Activated CD8-positive, alpha-beta memory T cell treated with anti-CD3 and anti-CD28 coated beads for 48 hours (primary cell): ENCODE data around the gene LTV1.

Experiments used
- DNase-seq, 3 experiments: peaks; one replicate each; pipeline ENCODE4 v3.0.0-alpha.2; 2020; ENCODE audit warnings: low read depth in 2 of 3, low spot score in 2 of 3

Gene LTV1

DNA sequence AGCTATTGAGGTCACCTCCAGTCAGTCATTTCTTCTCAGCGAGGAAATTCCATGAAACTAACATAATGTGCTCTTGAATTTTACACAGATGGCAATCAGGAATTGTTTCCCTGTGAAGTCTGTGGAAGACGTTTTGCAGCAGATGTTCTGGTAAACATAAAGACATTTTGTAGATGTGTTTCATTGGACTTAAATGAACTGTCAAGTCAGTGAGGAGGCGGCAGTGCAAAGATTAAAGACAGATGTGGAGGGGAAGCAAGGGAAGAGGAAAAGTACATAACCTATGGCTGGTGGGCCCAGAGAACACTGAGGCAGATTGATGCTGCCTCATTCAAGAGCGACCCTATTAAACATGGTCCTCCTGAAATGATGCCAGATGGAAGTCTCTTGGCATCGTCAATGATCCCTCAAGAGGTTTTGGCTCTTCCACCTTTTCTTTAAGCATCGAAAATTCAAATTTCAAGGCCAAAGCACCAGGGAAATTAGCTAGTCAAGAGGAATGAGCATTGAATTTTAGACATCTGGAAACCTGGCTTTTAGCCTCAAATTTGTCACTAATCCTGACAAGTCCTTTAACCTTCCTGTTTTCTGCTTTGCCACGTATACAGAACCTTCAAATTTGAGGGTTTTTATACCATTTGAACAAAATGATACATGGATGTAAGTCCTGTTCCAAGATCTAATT, 41.2 kb downstream of the LTV1 start:
- no peak for DNase-seq

- no peak for DNase-seq
Measured at GRCh38 chr6:143885116-143885515, 42.0 kb downstream of the LTV1 start.

DNA sequence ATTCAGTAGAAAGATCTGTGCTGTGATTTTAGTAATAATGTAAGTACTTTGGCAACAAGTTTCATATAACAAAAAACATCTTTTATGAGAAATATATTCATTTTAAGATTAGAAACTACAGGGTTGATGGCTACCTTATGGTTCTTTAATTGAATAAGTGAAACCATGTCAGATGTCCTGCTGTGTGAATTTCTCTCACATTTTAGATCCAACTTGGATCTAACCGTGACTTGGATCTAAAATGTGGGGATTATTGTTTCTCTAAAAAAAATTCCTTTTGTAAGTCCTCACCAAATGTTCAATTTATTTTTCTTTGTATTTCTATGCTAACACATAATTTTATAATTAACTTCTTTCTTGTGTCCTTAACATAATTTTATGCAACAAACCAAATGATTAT, 51.5 kb downstream of the LTV1 start:
- no peak for DNase-seq

GRCh38 chr6:143896126-143896860, 53.2 kb downstream of the LTV1 start:
- DNase-seq, result no peak

DNA sequence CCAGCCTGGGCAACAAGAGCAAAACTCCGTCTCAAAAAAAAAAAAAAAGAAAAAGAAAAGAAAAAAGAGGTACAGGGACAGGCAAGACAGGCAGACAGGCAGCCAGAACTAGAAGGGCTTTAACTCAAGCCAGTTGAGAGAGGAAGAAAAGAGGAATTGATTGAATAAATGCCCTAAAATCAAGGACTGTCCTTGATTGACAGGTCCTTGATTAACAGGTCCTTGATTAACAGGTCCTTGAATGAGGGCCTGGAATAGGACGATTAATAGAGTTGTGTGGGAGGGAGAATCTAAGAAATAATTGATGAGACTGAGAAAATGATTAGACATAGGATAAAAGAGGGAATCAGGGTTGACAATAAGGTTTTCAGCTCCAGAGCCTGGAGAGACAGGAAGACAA, 57.2 kb downstream of the LTV1 start:
- no peak for DNase-seq

DNA sequence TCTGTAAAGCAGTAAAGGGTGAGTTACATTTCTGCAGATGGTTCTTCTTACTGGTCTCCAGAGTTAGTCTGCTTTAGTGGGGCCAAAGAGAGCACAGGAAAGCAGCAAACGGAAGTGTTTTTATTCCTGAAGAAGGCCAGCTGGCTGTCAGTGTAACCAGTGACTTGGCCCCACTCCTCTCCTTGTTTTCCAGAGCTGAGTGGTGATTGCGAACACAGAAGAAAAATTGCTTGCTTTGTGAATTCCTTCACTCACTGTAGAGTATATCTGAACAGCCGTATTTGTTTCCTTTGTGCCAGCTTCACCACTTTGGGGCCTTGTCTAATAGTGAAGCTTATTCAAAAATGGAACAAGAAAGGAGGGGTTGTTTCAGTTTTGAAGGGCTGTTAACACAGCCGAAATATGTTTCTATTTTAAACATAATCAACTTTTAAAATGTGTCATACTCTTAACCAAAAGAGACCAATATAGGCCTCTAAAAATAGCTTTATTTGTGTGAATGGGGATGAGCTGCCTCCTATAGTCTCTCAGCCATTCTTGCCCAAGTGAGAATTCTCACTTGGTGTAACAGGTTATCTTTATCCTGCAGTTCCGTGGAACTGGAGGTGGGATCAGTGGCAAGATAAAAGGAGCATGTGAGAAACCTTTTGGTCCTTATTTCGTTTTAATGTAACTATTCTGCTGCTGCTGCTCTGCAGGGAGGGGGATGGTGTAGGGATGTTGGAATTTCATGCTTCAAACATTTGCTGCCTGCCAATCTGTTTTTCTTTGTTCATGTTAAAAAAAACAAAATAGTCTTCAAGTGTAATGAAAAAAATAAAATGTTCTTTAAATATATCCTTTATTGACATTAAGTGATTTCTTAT, 59.0 kb downstream of the LTV1 start:
- no peak for DNase-seq

DNA sequence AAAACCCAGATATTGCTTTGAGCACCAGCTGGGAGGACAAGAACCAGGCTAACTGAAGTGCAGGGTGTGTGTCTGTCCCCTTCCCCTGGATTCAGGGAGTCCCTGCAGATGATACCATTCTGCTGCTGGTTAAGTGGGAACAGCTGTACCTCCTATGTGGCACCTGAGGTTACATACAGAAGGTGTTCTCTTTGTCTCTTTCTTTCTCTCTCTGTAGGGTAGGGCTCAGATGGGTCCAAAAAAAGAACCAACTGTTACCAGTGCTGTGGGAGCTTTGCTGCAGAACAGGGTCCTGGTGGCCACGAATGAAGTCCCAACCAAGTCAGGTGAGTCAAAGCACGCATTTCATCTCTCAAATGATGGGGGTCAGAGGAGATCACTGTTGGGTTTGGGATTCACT, 59.7 kb downstream of the LTV1 start:
- no peak for DNase-seq

DNA sequence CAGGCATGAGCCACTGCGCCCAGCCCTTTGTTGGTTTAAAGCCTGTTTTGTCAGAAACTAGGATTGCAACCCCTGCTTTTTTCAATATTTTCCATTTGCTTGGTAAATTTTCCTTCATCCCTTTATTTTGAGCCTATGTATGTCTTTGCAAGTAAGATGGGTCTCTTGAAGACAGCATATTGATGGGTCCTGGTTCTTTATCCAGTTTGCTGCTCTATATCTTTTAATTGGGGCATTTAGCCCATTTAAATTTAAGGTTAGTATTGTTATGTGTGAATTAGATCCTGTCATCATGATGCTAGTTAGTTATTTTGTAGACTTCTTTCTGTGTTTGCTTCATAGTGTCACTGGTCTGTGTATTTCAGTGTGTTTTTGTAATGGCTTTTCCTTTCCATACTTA, 67.9 kb downstream of the LTV1 start:
- no peak for DNase-seq

GRCh38 chr6:143912671-143913070, 69.5 kb downstream of the LTV1 start:
- no peak for DNase-seq
